Inferior parietal cortex (tissue), 1 donor: ENCODE results near the gene EPX.
A peak's percentile ranks its signal among the peaks of the same experiment; 100 is the strongest.
"Not testable (repeated sequence)": the region's sequence is repeated elsewhere in the genome, so short reads cannot be mapped to it uniquely, and the experiment has no call there.

ENCODE experiments used
- DNase-seq: peaks from one replicate; pipeline ENCODE4 v3.0.0-alpha.2; 2016; ENCODE audit errors: extremely low spot score

EPX gene

GRCh38 chr17:58192612-58193011, at the start of gene EPX:
Gene EPX (plus strand): TSS chr17:58192726. CDS start chr17:58192847, 121 bp downstream.
- DNase-seq = no peak

DNA sequence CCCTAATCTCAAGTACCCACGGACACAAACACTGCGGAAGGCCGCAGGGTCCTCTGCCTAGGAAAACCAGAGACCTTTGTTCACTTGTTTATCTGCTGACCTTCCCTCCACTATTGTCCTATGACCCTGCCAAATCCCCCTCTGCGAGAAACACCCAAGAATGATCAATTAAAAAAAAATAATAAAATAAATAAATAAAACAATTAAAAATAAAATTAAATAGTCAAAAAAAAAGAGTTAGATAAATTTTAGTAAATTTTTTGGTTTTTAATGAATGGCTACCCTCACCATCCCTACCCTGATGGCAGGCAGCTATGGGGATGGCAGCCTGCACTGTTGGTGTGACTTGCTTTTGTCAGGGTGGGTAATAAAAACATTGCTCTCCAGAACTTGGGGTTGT, 49.2 kb upstream of the EPX start:
- not testable (repeated sequence) for DNase-seq

DNA sequence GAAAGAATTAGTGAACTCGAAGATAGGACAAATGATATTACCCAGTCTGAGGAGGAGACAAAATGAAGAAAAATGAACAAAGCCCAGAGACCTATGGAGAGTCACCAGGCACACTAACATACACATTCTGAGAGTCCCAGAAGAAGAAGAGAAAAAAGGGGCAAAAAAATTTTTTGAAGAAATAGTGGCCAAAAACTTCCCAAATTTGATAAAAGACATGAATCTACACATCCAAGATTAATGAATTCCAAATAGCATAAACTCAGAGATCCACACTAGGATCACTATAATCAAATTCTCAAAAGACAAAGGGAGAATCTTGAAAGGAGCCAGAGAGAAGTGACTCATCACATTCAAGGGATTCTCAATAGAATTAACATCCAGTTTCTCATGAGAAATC, 47.7 kb upstream of the EPX start:
- DNase-seq = no peak

GRCh38 chr17:58147930-58148434, 44.5 kb upstream of the EPX start, which contains the start of gene OR4D1:
Gene OR4D1 (plus strand): TSS chr17:58148384. CDS start chr17:58155154, 6,770 bp downstream.
- no peak for DNase-seq

- no peak for DNase-seq
Observed at GRCh38 chr17:58148609-58149008, 43.9 kb upstream of the EPX start.

- DNase-seq = no peak
Observed at GRCh38 chr17:58150394-58150793, 42.1 kb upstream of the EPX start.

- DNase-seq = no peak
Observed at GRCh38 chr17:58153046-58153445, 39.5 kb upstream of the EPX start.

DNA sequence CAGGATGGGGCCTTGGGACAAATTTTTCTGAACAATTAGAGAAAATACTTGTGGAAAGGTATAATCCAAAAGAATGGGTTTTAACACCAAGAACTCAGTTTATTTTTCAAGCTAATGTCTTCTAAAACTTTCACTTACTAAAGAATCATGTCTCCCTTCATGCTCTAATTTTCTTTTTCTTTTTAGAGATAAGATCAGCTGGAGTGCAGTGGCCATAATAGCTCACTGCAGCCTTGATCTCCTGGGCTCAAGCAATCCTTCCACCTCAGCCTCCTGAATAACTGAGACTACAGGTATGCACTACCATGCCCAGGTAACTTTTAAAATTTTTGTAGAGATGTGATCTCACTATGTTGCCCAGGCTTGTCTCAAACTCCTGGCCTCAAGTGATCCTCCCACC, 38.9 kb upstream of the EPX start:
- DNase-seq = no peak

- DNase-seq = peak; percentile 1
Observed at GRCh38 chr17:58156839-58157803, 35.4 kb upstream of the EPX start.

GRCh38 chr17:58158181-58158580, 34.3 kb upstream of the EPX start:
- no peak for DNase-seq

GRCh38 chr17:58161566-58161965, 31.0 kb upstream of the EPX start:
- DNase-seq = no peak

DNA sequence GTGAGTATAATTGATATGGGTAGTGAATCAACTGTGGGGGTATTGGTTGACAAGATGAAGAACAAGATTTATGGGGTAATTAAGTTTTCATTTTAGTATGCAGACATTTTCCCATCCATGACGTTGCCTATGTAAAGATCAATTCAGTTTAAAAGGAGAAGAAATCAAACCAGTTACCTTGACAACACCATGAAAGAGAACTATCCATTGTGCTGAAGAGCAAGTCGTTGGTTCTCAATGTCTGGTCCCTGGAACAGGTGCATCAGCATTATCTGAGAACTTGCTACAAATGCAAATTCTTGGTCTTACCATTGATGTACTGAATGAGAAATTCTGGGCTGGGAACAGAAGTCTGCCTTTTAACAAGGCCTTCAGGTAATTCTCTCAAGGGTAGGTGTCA, 26.5 kb upstream of the EPX start:
- DNase-seq = no peak

DNA sequence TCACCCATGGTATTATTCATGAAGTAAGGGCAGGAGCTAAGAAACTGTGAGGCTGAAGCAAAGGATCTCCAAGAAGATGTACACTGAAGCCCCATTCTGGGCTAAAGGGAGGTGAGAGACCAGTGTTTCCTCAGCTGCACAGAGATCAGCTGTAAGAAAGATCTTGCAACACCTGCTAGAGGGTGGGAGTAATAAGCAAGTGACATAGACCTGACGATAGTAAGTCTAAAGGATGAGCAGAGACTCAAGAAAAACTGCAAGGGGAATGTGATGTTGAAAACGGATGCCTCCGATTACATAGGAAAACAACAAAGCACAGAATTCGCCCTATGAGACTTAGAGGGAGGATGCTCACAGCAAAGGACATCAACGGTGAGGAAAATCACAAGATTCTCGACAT, 25.8 kb upstream of the EPX start, which contains the start of gene OR4D2:
Gene OR4D2, plus strand, starts transcription at position 301 of the 400 bp plus-strand sequence. CDS start 2,674 bp downstream, outside the sequence.
- no peak for DNase-seq

DNA sequence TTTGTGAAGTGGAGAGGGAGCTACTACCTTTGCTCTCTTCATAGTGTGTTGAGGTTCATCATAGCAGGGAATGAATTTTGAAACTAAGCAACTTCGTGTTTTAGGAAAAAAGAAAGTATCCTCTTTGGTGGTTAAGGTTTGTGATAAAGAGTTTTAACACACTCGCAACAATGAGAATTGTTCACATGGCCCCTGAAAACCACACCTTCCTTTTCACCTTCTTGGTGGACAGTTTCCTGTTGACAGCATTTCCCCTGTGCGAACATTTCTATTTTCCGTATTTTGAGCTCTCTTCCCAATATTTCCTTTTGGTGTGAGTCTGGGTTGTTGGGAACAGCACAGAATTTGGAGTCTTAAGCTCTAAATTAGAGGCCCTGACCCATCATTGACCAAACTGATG, 21.9 kb upstream of the EPX start:
- no peak for DNase-seq

DNA sequence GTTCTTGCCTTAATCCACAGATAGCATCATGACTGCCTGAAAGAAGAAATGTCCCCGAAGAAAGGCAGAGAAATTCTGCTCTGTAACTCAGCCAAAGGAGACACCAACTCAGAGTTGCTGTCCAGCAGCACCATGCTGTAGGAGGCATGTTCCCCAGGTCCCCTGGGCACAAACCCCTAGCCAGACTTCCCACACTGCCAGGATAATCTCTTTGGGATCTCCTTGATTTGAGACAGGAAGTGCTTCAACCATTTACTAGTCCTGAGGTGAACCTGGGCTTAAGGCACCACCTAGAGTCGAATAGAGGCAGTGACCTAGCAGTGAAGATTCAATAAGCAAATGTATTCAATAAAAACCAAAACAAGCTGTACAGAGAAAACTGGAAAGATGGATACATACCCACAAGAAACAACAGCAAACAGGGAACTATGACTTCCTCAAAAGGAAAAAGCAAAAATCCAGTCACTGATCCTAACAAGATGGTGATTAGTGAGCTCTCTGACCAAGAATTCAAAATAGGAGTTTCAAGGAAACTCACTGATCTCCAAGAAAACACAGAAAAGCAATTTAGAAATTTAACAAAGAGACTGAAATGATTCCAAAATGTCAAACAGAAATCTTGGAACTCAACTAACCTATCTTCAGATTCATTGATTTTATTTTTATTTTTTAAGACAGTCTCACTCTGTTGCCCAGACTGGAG, 20.0 kb upstream of the EPX start:
- no peak for DNase-seq

DNA sequence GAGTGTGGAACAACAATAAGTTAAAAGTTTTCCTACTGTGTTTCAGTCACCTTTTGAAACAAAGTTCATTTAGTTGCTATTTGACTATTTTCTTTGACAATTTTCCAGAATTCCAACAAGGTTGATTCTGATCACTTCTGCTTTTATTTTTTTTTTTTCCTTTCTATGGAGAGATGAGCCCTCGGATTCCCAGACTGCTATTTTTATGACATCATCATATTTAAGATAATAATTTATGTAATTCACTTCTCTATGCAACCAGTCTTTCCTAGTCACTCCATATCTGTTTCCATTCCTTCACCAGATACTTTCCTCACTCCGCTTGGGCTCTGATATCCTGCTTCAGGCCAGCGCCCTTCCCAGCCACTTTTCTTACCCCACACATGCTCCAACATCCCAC, 17.7 kb upstream of the EPX start:
- no peak for DNase-seq

DNA sequence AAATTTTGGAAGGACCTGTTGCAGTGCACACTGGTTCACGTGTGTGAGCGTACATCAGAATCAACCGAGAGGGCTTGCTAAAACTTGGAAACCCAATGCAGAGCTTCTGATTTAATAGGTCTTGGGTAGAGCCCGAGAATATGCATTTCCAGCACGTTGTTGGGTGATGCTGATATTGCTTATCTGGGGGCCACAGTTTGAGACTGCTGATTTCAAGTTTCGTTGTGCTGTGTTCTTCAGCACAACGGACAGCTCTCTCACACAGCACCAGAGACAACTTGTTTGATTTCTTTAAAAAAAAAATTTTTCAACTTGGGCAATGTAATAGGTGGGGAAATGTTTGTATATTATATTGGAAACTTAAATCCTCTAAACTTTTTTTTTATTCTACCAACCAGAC, 16.3 kb upstream of the EPX start:
- DNase-seq = no peak

DNA sequence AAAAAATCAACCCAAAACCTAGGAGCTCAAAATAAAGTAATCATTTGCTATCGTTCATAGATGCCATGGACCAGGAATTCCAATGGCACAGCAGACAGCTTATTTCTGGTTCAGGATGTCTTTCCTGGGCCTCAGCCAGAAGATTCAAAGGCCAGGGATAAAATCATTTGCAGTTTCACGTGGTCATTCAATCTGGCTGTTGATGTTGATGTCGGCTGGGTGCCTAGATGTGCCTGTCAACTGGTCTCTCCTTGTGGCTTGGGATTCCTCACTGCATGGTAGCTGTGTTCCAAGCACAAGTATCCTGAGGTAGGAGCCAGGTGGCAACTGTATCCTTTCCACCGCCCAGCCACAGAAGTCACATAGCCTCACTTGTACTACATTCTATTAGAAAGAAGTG, 10.7 kb upstream of the EPX start:
- no peak for DNase-seq

GRCh38 chr17:58183514-58183913, 9.0 kb upstream of the EPX start:
- no peak for DNase-seq

DNA sequence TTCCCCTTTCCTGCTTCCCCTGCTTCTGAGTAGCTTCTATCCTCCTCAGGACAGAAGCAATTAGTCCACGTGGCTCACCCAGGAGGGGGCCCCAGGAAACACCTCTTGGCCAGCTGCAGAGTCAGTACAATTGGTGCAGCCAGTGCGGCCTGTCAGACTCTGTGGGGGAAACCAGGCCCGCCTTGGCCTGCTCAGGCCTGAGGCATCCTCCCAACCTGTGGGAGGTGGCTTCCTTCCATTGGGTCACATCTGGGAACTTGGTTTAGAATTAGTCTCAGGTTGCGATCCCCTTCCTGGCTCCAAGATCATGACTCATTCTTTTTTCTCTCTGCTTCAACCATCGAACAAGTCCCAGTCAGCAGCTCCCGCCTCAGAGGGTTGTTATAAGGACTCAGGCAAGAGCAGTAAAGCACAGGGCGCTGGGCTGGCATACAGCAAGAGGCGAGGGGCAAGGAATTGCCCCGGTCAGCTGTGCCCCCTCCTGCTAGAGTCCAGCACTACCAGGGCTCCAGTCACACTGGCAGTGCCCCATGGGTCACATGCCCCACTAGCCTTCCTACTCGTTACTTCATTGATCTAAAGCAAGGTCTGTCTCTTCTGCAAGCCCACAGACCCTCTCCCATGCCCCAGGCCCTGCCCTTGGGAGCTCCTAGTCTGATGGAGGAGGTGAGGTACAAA, 8.1 kb upstream of the EPX start:
- no peak for DNase-seq

DNA sequence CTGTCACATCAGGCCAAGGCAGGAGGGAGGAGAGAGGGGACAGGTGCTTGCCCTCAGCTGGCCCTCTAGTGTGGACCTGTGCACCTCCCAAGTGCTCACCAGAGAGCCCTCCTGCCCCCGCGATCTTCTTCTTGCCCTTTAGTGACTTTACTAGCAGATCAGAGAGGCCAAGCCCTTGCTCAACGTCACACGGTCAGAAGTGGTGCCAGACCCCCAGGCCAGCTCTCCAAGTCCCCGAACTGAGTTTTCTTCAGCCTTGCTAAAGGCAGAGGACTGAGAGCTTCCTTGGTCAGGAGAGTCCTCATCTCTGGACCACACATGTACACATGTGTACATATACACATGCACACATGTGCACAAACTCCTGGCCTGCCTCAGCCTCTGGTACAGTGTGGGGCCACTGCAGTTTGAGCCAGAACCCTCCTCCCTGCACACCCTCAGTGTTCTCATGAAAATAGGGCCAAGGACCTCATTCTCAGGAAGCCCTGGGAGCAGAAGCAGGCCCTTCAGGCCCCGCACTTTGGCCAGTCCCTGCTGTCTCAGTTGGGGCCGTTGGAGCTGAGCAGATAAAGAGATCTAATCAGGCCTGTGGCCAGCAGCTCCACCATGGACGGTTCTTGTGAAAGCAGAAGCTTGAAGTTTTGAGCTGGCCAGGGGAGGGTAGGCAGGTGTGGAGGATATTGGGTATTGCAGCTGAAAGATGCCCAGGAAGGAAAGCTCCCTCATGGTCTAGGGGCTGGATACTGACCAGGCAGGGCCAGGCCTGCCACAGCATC, 7.4 kb upstream of the EPX start:
- DNase-seq = no peak
